ENCODE data around the gene MAP3K9. TPM values are rescaled to one million over a fixed set of nuclear protein-coding genes. Genes with fewer than 3 reads are reported as not detected.

MAP3K9 gene
- total RNA-seq, 2 experiments from 2014 or later: 4.2 to 6.4 TPM

DNA sequence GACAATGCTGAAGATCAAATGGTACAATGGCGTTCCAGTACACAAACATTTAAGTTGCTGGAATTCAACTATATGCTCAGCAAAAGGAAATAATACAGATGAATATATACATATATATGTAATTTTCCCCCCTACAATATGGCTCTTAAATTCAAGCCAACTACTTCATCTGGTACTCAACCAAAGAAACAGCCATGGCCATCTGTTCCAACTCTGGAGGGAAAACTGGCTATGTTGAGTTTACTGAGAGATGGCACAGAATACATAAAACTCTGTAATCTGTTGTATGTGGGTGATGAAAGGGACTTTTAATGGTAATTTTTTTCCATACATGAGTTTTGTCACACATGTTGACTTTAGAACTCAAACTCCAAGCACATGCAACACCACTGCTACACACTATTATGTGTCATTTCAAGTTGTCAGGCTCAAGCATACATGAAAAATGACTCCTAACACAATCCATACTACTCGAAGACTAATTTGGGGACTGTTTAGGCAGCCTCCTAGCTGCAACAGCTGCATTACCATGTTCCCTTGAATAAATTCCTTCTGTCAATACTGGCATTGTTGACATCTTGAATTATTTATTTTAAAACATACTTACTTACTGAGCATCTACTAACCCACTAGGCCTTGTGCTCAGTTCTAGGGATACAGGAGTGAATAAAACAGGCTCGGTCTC, 38.2 kb upstream of the MAP3K9 start:
- Histone ChIP-seq H4K20me1 (ENCODE audit: insufficient read depth, low read length) (no peaks in the 10 kb centered on the region), H3K36me3 (ENCODE audit: insufficient read depth, low read length) (no peaks in the 10 kb centered on the region), H3K79me2 (ENCODE audit: insufficient read depth, low read depth, low read length) (no peaks in the 10 kb centered on the region), H3K27ac (ENCODE audit: low read depth, low read length, poor library complexity, severe bottlenecking) (no peak overlapping the region), H3K9me3 (ENCODE audit: low read length) (no peaks in the 10 kb centered on the region), H3K4me2 (ENCODE audit: low read length) (no peak overlapping the region), H2AFZ (ENCODE audit: low read length) (no peak overlapping the region), H3K4me1 (ENCODE audit: insufficient read depth, low read length, poor library complexity, severe bottlenecking) (no peaks in the 10 kb centered on the region), H3K4me3 (ENCODE audit: low read depth, low read length, poor library complexity, severe bottlenecking) (no peak overlapping the region), H3K9me2 (ENCODE audit: insufficient read depth, low read length) (no peaks in the 10 kb centered on the region)
- DNase-seq (ENCODE audit: low spot score): no peak
- no peak for TF ChIP-seq CTCF (conservative IDR thresholded peaks at IDR 0.05; ENCODE audit: low read length)
- TF ChIP-seq EZH2phosphoT487 (IDR thresholded peaks at IDR 0.05; ENCODE audit: borderline replicate concordance, low read depth, low read length): no peak
- intact Hi-C loops (cut with micrococcal nuclease; ENCODE audit: unreplicated experiment): no loop called here
- ChIA-PET CTCF (ENCODE audit: unreplicated experiment) (no interaction called here), POLR2A (no interaction called here)
- no TSS peak for BruUV-seq (replicated peaks)

- H3K36me3 ChIP-seq (ENCODE audit: insufficient read depth, low read length): no peaks in the 10 kb centered on the region
- no peaks in the 10 kb centered on the region for H3K4me1 ChIP-seq (ENCODE audit: insufficient read depth, low read length, poor library complexity, severe bottlenecking)
- ChIA-PET CTCF (ENCODE audit: unreplicated experiment) (no interaction called here), POLR2A (no interaction called here)
- no peak for DNase-seq (ENCODE audit: low spot score)
- H3K9me2 ChIP-seq (ENCODE audit: insufficient read depth, low read length): no peaks in the 10 kb centered on the region
- H3K4me2 ChIP-seq (ENCODE audit: low read length): no peak overlapping the region
- H4K20me1 ChIP-seq (ENCODE audit: insufficient read depth, low read length): no peaks in the 10 kb centered on the region
- intact Hi-C loops (cut with micrococcal nuclease; ENCODE audit: unreplicated experiment): no loop called here
- TF ChIP-seq CTCF (conservative IDR thresholded peaks at IDR 0.05; ENCODE audit: low read length) (no peak), EZH2phosphoT487 (IDR thresholded peaks at IDR 0.05; ENCODE audit: borderline replicate concordance, low read depth, low read length) (no peak)
- H3K79me2 ChIP-seq (ENCODE audit: insufficient read depth, low read depth, low read length): no peaks in the 10 kb centered on the region
- no peak overlapping the region for H3K27ac ChIP-seq (ENCODE audit: low read depth, low read length, poor library complexity, severe bottlenecking)
- H3K4me3 ChIP-seq (ENCODE audit: low read depth, low read length, poor library complexity, severe bottlenecking): no peak overlapping the region
- H3K9me3 ChIP-seq (ENCODE audit: low read length): no peaks in the 10 kb centered on the region
- H2AFZ ChIP-seq (ENCODE audit: low read length): no peak overlapping the region
- no TSS peak for BruUV-seq (replicated peaks)
Observed at GRCh38 chr14:70845601-70846000, 36.3 kb upstream of the MAP3K9 start.

DNA sequence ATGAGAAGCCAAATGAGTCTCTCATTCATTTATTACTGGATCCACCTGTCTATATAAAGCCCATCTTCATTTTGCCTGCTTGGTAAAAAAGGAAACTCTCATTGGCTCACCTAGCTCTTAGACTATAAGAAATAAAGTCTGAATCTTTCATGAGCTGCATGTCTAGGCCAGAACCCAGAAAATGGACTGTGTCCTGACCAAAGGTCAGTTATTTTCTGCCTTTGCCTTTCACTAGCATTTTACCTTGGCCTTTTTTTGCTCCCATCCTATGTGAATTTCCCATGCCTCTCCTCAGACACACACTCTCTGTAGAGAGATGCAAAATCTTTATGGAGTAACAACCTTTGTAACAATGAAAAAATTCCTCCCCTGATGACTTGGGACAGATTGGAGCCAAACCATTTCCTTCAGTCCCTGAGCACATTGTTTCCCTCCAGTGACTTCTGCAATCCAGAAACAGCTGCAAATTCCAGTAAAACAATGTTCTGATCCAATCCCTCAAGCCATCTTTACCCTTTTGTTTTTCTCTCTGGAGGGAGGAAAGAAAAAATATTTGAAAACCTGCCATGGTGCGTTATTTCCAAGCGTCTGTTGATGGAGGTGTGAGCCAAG, 33.6 kb upstream of the MAP3K9 start:
- intact Hi-C loops (cut with micrococcal nuclease; ENCODE audit: unreplicated experiment): no loop called here
- ChIA-PET POLR2A (no interaction called here), CTCF (ENCODE audit: unreplicated experiment) (no interaction called here)
- Histone ChIP-seq H3K4me1 (ENCODE audit: insufficient read depth, low read length, poor library complexity, severe bottlenecking) (no peaks in the 10 kb centered on the region), H3K36me3 (ENCODE audit: insufficient read depth, low read length) (no peaks in the 10 kb centered on the region), H2AFZ (ENCODE audit: low read length) (no peak overlapping the region), H3K79me2 (ENCODE audit: insufficient read depth, low read depth, low read length) (no peaks in the 10 kb centered on the region), H3K4me3 (ENCODE audit: low read depth, low read length, poor library complexity, severe bottlenecking) (no peak overlapping the region), H3K4me2 (ENCODE audit: low read length) (no peak overlapping the region), H3K9me2 (ENCODE audit: insufficient read depth, low read length) (no peaks in the 10 kb centered on the region), H4K20me1 (ENCODE audit: insufficient read depth, low read length) (no peaks in the 10 kb centered on the region), H3K9me3 (ENCODE audit: low read length) (no peaks in the 10 kb centered on the region), H3K27ac (ENCODE audit: low read depth, low read length, poor library complexity, severe bottlenecking) (no peak overlapping the region)
- BruUV-seq (replicated peaks): no TSS peak
- no peak for DNase-seq (ENCODE audit: low spot score)
- TF ChIP-seq CTCF (conservative IDR thresholded peaks at IDR 0.05; ENCODE audit: low read length) (no peak), EZH2phosphoT487 (IDR thresholded peaks at IDR 0.05; ENCODE audit: borderline replicate concordance, low read depth, low read length) (no peak)

Measured in OCI-LY7 (cell line).